Glutamatergic neuron (in vitro differentiated cells): ENCODE results near the gene GUCA1A. TPM values are rescaled to one million over a fixed set of nuclear protein-coding genes. Genes with fewer than 3 reads are reported as not detected.

ENCODE experiments used
- DNase-seq: peaks from one replicate; pipeline ENCODE4 v3.0.0; 2022
- H3K27ac Mint-ChIP-seq: one replicate; pipeline ENCODE4 v1.8.0; 2020; ENCODE audit warnings: mild to moderate bottlenecking, mixed read lengths, inconsistent platforms; ENCODE audit not compliant: unreplicated experiment
- H3K27me3 Mint-ChIP-seq: one replicate; pipeline ENCODE4 v1.8.0; 2020; ENCODE audit warnings: mild to moderate bottlenecking, moderate library complexity, mixed read lengths, inconsistent platforms; ENCODE audit not compliant: unreplicated experiment
- H3K36me3 Mint-ChIP-seq: one replicate; pipeline ENCODE4 v1.8.0; 2020; ENCODE audit warnings: mild to moderate bottlenecking, mixed read lengths, inconsistent platforms; ENCODE audit not compliant: unreplicated experiment
- H3K4me1 Mint-ChIP-seq: one replicate; pipeline ENCODE4 v1.8.0; 2020; ENCODE audit warnings: mild to moderate bottlenecking, low read depth, mixed read lengths, inconsistent platforms; ENCODE audit not compliant: unreplicated experiment
- H3K4me3 Mint-ChIP-seq: one replicate; pipeline ENCODE4 v1.8.0; 2020; ENCODE audit warnings: mild to moderate bottlenecking, mixed read lengths, inconsistent platforms; ENCODE audit not compliant: unreplicated experiment
- H3K9me3 Mint-ChIP-seq: one replicate; pipeline ENCODE4 v1.8.0; 2020; ENCODE audit warnings: mild to moderate bottlenecking, moderate library complexity, mixed read lengths, inconsistent platforms; ENCODE audit not compliant: unreplicated experiment
- total RNA-seq: library from RNA; stranded (reverse); fragmentation: NEBNext Ultra II Directional; extraction: Animal tissue kit (Norgen Biotek cat#: 25700); gene quantifications from one replicate; pipeline ENCODE4 v1.2.1, GENCODE V29; 2021; ENCODE audit not compliant: unreplicated experiment
- TF ChIP-seq, protein P1 (sequence below): fragments of 200-600 bp; sonication (generic); IDR thresholded peaks from one replicate; pipeline ENCODE4 v1.5.0; 2021; ENCODE audit not compliant: partially characterized antibody, unreplicated experiment

Gene GUCA1A
- total RNA-seq, 1 donor from 2014 or later: 2.2 TPM

DNA sequence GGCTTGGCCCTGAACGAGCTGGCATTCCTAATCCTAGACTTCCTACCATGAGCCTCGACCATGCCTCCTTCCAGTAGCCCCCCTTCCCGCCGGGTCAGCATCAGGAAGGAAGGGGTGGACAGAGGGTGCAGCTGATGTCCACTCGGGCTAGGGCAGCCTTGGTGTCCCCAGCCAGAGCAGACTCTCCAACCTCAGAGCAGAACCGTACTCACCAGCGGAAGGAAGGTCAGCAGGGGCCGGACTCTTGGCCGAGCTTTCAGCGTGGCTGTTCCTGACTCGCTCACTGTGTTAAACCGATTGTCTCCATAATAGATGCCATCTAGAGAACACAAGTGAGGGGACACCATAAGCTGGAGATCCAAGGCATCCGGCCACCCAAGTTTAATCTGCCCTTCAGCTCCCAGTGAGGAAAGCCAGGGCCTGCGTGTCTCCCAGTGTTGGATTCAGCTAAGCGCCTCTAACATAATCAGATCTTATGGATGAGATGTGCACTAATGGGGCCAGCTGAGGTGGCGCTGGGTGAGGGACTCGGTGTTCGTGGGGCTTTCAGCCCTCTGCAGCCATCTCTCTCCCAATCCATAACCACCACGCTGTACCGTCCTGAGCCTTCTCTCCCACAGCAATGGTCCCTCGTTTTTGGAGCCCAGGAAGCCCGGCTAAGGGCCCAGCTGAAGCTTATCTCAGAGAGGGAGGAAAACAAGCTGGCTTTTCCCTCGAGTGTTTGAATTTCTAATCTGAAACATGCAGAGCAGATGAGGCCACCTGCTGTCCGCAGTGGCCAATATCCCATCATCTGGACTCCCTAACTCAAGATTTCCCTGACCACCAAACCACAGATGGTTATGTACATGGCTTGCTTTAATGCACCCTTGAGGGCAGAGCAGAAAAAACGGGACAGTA lies 44.5 kb upstream of the GUCA1A start:
- Mint-ChIP-seq H3K27me3 (peaks cover 8% of the 10 kb centered on the region), H3K27ac (peak overlapping the region; percentile 78), H3K36me3 (no peaks in the 10 kb centered on the region), H3K4me3 (no peak overlapping the region), H3K9me3 (peaks cover 7% of the 10 kb centered on the region), H3K4me1 (peaks cover 16% of the 10 kb centered on the region)
- TF ChIP-seq, protein P1, sequence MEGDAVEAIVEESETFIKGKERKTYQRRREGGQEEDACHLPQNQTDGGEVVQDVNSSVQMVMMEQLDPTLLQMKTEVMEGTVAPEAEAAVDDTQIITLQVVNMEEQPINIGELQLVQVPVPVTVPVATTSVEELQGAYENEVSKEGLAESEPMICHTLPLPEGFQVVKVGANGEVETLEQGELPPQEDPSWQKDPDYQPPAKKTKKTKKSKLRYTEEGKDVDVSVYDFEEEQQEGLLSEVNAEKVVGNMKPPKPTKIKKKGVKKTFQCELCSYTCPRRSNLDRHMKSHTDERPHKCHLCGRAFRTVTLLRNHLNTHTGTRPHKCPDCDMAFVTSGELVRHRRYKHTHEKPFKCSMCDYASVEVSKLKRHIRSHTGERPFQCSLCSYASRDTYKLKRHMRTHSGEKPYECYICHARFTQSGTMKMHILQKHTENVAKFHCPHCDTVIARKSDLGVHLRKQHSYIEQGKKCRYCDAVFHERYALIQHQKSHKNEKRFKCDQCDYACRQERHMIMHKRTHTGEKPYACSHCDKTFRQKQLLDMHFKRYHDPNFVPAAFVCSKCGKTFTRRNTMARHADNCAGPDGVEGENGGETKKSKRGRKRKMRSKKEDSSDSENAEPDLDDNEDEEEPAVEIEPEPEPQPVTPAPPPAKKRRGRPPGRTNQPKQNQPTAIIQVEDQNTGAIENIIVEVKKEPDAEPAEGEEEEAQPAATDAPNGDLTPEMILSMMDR: no peak
- DNase-seq: peak; percentile 55

DNA sequence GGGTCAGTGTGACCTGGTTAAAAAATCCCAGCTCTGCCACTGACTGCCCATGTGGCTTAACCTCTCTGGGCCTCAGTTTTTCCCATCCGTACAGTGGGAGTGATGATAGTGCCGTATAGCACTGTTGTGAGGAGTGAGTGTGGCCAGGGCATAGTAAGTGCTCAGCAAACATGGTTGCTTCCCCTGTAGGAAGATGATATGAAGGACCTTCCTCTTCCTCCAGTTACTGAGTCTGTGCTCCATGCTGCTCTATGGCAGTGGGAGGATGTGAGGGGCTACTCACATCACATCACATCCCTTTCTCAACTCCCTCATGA lies 43.8 kb upstream of the GUCA1A start:
- Mint-ChIP-seq H3K9me3 (peaks cover 7% of the 10 kb centered on the region), H3K36me3 (no peaks in the 10 kb centered on the region), H3K4me3 (no peak overlapping the region), H3K27me3 (peaks cover 8% of the 10 kb centered on the region), H3K27ac (no peak overlapping the region), H3K4me1 (peaks cover 16% of the 10 kb centered on the region)
- TF ChIP-seq, protein P1: no peak
- DNase-seq: no peak

DNA sequence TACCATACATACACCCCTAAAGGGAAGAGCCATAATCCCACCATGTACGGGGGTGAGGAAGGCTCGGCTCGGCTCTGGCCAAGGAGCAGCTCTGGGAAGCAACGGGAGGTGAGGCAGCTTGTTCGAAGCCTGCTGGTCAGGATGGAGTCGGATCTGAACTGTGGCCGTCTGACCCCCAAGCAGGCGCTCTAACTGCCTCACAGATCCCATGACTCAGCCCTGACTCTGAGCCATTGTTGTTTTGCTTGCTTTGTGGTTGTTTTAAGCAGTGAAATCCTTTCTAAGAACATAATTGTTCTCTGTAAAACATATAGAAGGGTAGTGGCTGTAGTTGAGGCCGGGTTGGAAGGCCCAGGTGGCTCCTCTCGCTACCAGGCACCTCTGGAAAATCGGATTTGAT lies 41.6 kb upstream of the GUCA1A start:
- H3K4me1 Mint-ChIP-seq: peaks cover 21% of the 10 kb centered on the region
- DNase-seq: no peak
- H3K36me3 Mint-ChIP-seq: no peaks in the 10 kb centered on the region
- no peak overlapping the region for H3K27ac Mint-ChIP-seq
- TF ChIP-seq, protein P1: no peak
- H3K27me3 Mint-ChIP-seq: peaks cover 8% of the 10 kb centered on the region
- H3K4me3 Mint-ChIP-seq: no peak overlapping the region
- peaks cover 7% of the 10 kb centered on the region for H3K9me3 Mint-ChIP-seq

DNA sequence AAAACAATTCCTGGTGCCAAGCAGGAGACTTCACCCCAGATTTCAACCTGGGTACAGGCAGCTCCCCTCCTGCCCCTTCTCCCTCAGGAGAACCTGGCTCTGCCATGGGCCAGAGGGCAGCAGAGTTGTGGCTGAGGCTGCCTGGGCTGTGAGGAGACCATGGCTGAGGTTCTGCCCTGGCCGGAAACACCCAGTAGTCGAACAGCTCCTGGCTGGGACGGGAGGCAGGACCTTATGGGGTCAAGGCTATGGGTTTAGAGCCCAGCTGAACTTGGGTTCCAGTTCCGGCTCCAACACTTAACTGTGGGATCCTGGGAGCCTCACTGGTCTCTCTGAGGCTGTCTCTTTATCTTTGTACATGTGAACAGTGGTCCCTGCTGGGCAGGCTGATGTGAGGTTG lies 39.2 kb upstream of the GUCA1A start:
- peaks cover 18% of the 10 kb centered on the region for H3K4me1 Mint-ChIP-seq
- H3K27me3 Mint-ChIP-seq: peaks cover 6% of the 10 kb centered on the region
- H3K9me3 Mint-ChIP-seq: peaks cover 7% of the 10 kb centered on the region
- no peak overlapping the region for H3K27ac Mint-ChIP-seq
- H3K36me3 Mint-ChIP-seq: no peaks in the 10 kb centered on the region
- TF ChIP-seq, protein P1: no peak
- no peak for DNase-seq
- no peak overlapping the region for H3K4me3 Mint-ChIP-seq

DNA sequence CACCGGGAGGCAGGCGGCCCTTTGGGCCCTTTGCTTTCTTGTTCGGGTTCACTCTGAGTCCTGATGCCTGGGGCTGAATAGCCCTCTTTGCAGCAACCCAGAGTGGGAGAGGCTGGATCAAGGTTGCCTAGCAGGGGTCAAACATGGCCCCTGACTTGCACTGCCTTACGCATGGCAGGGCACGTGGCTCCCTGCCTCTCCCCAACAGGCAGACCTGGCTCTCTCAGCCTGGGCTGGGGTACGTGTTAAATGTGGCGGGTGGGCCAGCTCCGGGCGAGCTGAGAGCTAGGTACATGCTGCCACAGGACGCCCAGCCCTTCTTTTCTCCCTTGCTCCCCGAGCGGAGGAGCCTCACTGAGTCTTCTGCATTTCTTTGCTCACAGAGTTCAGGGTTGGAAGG lies 38.0 kb upstream of the GUCA1A start:
- H3K27me3 Mint-ChIP-seq: peaks cover 2% of the 10 kb centered on the region
- peaks cover 4% of the 10 kb centered on the region for H3K9me3 Mint-ChIP-seq
- TF ChIP-seq, protein P1: no peak
- peaks cover 20% of the 10 kb centered on the region for H3K4me1 Mint-ChIP-seq
- no peaks in the 10 kb centered on the region for H3K36me3 Mint-ChIP-seq
- H3K27ac Mint-ChIP-seq: no peak overlapping the region
- no peak for DNase-seq
- no peak overlapping the region for H3K4me3 Mint-ChIP-seq
